Measurements from ENCODE around the gene MAB21L3. TPM values are rescaled to one million over a fixed set of nuclear protein-coding genes. Genes with fewer than 3 reads are reported as not detected.

Gene MAB21L3
- total RNA-seq, 2 experiments from 2014 or later = not detected

DNA sequence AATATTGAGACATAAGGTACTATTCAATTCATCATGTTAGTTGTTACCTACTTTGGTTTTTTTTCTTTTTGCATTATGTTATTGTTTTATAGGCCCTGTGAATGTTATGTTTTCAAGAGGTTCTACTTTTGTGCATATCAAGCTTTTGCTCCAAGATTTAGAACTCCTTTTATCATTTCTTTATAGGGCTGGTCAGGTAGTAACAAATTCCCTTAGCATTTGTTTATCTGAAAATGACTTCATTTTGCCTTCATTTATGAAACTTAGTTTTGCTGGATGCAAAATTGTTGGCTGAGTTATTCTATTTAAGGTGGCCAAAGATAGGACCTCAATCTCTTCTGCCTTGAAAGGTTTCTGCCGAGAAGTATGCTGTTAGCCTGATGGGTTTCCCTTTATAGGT lies 21.3 kb upstream of the MAB21L3 start:
- ChIA-PET POLR2A (interaction anchor here (0.7 kb wide), 1 partner anchor 1630 kb away, joined by 3 read pairs; no protein-coding TSS in a partner anchor), CTCF (no interaction called here)
- Mint-ChIP-seq H3K4me1 (ENCODE audit: low read depth) (no peaks in the 10 kb centered on the region), H3K4me3 (no peak overlapping the region), H3K36me3 (ENCODE audit: low read depth) (peaks cover 3% of the 10 kb centered on the region), H3K27me3 (peaks cover 26% of the 10 kb centered on the region), H3K27ac (no peak overlapping the region), H3K9me3 (peaks cover 19% of the 10 kb centered on the region)
- ATAC-seq = no peak
- intact Hi-C loops (cut with micrococcal nuclease) = no loop called here
- TF ChIP-seq, protein P1, sequence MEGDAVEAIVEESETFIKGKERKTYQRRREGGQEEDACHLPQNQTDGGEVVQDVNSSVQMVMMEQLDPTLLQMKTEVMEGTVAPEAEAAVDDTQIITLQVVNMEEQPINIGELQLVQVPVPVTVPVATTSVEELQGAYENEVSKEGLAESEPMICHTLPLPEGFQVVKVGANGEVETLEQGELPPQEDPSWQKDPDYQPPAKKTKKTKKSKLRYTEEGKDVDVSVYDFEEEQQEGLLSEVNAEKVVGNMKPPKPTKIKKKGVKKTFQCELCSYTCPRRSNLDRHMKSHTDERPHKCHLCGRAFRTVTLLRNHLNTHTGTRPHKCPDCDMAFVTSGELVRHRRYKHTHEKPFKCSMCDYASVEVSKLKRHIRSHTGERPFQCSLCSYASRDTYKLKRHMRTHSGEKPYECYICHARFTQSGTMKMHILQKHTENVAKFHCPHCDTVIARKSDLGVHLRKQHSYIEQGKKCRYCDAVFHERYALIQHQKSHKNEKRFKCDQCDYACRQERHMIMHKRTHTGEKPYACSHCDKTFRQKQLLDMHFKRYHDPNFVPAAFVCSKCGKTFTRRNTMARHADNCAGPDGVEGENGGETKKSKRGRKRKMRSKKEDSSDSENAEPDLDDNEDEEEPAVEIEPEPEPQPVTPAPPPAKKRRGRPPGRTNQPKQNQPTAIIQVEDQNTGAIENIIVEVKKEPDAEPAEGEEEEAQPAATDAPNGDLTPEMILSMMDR (IDR thresholded peaks at IDR 0.05) = no peak
- no peak for DNase-seq

DNA sequence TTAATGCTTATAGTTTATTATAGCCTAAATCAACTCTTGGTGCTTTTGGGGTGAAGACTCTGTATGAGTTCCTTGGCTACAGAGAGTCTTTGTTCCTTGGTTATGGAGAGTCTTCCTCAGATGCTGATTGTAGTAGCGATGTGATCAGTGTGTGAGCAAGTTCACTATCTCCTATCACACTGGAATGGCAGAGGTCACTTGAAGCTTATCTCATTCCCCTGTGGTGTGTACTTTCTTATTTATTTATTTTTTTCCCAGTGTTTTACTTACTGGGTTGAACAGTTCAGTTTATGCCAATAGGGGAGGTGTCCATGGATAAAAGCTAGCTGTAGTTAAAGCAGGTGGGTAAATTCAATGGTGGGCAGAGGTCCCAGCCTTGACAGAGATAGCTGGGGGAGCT lies 20.1 kb upstream of the MAB21L3 start:
- H3K9me3 Mint-ChIP-seq = peaks cover 19% of the 10 kb centered on the region
- TF ChIP-seq, protein P1 (IDR thresholded peaks at IDR 0.05) = no peak
- ChIA-PET POLR2A (no interaction called here), CTCF (no interaction called here)
- H3K27me3 Mint-ChIP-seq = peaks cover 27% of the 10 kb centered on the region
- intact Hi-C loops (cut with micrococcal nuclease) = no loop called here
- no peaks in the 10 kb centered on the region for H3K4me1 Mint-ChIP-seq (ENCODE audit: low read depth)
- H3K4me3 Mint-ChIP-seq = no peak overlapping the region
- no peak for ATAC-seq
- H3K27ac Mint-ChIP-seq = no peak overlapping the region
- no peak for DNase-seq
- peaks cover 3% of the 10 kb centered on the region for H3K36me3 Mint-ChIP-seq (ENCODE audit: low read depth)

DNA sequence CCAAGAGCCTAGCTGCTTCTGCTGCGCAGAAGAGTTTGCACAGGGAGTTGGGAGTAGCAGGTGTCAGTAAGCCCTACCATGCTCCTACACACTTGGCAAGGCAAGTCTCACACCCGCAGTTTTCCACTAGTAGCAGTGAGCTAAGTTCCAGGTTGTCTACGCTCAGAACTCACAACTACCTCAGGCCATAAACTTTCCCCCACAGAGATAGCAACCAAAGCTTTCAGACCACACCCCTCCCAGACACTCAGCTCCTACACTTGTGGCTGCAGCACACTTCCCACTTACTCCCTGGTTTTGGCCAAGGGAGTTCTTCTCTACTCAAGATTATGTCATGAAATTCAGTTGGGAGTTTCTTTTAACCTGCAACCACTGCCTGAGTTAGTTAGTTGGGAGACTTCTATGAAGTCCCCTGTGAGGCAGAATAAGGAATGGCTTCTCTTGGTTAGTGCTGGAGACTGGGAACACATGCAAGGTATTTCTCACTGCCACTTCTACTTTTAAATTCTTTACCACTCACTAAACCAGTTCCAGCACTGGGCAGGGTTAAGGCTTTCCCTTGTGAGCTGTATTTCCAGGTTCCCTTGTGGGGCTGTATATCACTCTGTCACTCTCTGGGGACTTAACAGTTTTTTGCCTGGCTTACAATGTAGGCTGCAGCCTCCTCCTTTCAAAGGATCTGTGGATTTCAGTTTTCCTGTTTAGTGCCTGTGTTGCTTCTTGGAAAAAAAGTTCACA lies 18.3 kb upstream of the MAB21L3 start:
- no peaks in the 10 kb centered on the region for H3K4me1 Mint-ChIP-seq (ENCODE audit: low read depth)
- peaks cover 3% of the 10 kb centered on the region for H3K36me3 Mint-ChIP-seq (ENCODE audit: low read depth)
- CTCF ChIA-PET = no interaction called here
- POLR2A ChIA-PET = no interaction called here
- H3K4me3 Mint-ChIP-seq = no peak overlapping the region
- intact Hi-C loops (cut with micrococcal nuclease) = no loop called here
- TF ChIP-seq, protein P1 (IDR thresholded peaks at IDR 0.05) = no peak
- ATAC-seq = no peak
- H3K27me3 Mint-ChIP-seq = peaks cover 19% of the 10 kb centered on the region
- no peak for DNase-seq
- H3K27ac Mint-ChIP-seq = no peak overlapping the region
- H3K9me3 Mint-ChIP-seq = peaks cover 19% of the 10 kb centered on the region

DNA sequence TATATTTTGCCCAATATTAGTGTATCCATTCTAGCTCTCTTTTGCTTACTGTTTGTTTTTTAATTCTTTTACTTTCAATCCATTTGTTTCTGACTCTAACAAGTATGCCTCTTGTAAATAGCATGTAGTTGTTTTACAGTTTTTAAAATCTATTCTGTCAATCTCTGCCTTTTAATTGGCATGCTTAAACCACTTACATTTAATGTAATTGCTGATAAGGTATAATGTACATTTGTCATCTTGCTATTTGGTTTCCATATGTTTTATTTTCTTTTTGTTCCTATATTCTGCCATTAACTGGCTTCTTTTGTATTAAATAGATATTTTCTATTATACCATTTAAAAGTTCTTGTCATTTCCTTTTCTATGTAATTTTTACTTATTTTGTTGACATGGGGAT lies 16.2 kb upstream of the MAB21L3 start:
- H3K27ac Mint-ChIP-seq = no peak overlapping the region
- intact Hi-C loops (cut with micrococcal nuclease) = no loop called here
- DNase-seq (no peak), ATAC-seq (no peak)
- peaks cover 7% of the 10 kb centered on the region for H3K9me3 Mint-ChIP-seq
- CTCF ChIA-PET = no interaction called here
- H3K4me3 Mint-ChIP-seq = no peak overlapping the region
- peaks cover 8% of the 10 kb centered on the region for H3K27me3 Mint-ChIP-seq
- TF ChIP-seq, protein P1 (IDR thresholded peaks at IDR 0.05) = no peak
- H3K36me3 Mint-ChIP-seq (ENCODE audit: low read depth) = peaks cover 3% of the 10 kb centered on the region
- POLR2A ChIA-PET = no interaction called here
- no peaks in the 10 kb centered on the region for H3K4me1 Mint-ChIP-seq (ENCODE audit: low read depth)

DNA sequence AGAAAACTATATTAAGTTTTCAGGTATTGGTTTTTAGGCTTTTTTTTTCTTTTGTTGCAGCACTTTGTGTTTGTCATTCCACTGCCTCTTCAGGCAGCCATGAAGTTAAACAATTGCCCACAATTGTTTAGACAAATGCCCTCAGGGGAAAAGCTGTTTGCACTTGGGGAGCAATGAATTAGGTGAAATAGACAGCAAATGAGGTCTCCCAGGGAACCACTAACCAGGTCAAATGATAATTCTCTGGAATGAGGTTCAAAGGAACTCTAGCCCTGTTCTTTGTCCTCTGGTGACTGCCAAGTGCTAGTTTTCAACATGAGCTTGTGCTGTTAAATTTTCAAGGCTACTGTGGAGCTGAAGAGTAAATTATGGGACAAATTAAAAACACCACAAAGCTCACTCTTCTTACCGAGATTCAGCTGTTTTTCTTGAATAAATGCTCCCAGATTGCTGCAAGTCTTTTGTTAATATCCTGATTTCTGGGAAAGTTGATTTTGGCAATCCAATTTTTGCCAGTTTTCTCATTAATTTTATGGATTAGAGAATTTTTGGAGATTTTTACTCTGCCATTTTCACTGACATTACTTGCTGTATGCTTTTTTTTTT lies 15.1 kb upstream of the MAB21L3 start:
- peaks cover 8% of the 10 kb centered on the region for H3K27me3 Mint-ChIP-seq
- ATAC-seq (no peak), DNase-seq (no peak)
- ChIA-PET POLR2A (no interaction called here), CTCF (no interaction called here)
- no peaks in the 10 kb centered on the region for H3K9me3 Mint-ChIP-seq
- H3K36me3 Mint-ChIP-seq (ENCODE audit: low read depth) = no peaks in the 10 kb centered on the region
- TF ChIP-seq, protein P1 (IDR thresholded peaks at IDR 0.05) = no peak
- H3K27ac Mint-ChIP-seq = no peak overlapping the region
- intact Hi-C loops (cut with micrococcal nuclease) = no loop called here
- H3K4me1 Mint-ChIP-seq (ENCODE audit: low read depth) = no peaks in the 10 kb centered on the region
- H3K4me3 Mint-ChIP-seq = no peak overlapping the region

All from activated CD8-positive, alpha-beta T cell treated with anti-CD3 and anti-CD28 coated beads for 36 hours (primary cell).